Esophagus squamous epithelium (tissue), 5 donors: ENCODE results near the gene GMEB2. TPM values are rescaled to one million over a fixed set of nuclear protein-coding genes. Genes with fewer than 3 reads are reported as not detected.

Source experiments
- DNase-seq: peaks from one replicate; lab custom pipeline; 2025; lab: John Stamatoyannopoulos, UW
- H3K27ac ChIP-seq, 4 donors: fragments of 200-600 bp; sonication (generic); one replicate each; pipeline ENCODE4 v1.5.1; 2016 to 2019; ENCODE audit warnings: mild to moderate bottlenecking in 1 of 4
- H3K27me3 ChIP-seq, 4 donors: fragments of 200-600 bp; sonication (generic); 1 replicate in 3 of 4; 2 replicates in 1 of 4; pipeline versions ENCODE4 v1.5.1 to v1.6.0; 2017 to 2021; ENCODE audit warnings: antibody characterized with exemption in 1 of 4
- H3K36me3 ChIP-seq, 3 donors: fragments of 200-600 bp; sonication (generic); one replicate each; pipeline ENCODE4 v1.5.1; 2016 to 2019
- H3K4me1 ChIP-seq, 3 donors: fragments of 200-600 bp; sonication (generic); one replicate each; pipeline ENCODE4 v1.5.1; 2017 to 2019
- H3K4me3 ChIP-seq, 4 donors: fragments of 200-600 bp; sonication (generic); 1 replicate in 3 of 4; 2 replicates in 1 of 4; pipeline ENCODE4 v1.5.1; 2016 to 2019; ENCODE audit warnings: mild to moderate bottlenecking in 2 of 4, moderate library complexity in 1 of 4
- H3K9me3 ChIP-seq, 3 donors: fragments of 200-600 bp; sonication (generic); one replicate each; pipeline ENCODE4 v1.5.1; 2016 to 2019
- POLR2A ChIP-seq, 4 donors: fragments of 450-650 bp; IDR thresholded peaks; one replicate each; pipeline ENCODE4 v1.6.1; 2017; ENCODE audit warnings: antibody characterized with exemption in 4 of 4, mild to moderate bottlenecking in 4 of 4, moderate library complexity in 3 of 4
- WGBS, 2 donors: methylation state at CpG; one replicate each; pipeline ENCODE4 v1.1.5; 2018; 5-methylcytosine and 5-hydroxymethylcytosine counted together
- intact Hi-C: fragments of 100-400 bp; cut with DNase I; formaldehyde crosslinking; loops from one replicate; pipeline ENCODE4 v1.15.0; 2022
- total RNA-seq, 4 donors: library from RNA; depleted of rRNA; stranded (reverse); fragments of >200 nt; gene quantifications; one replicate each; pipeline ENCODE4 v1.1.0, GENCODE V29; 2016
- TF ChIP-seq, protein P1 (sequence below), 6 experiments: fragments of 450-650 bp in 4 of 6; fragments of 200-600 bp in 2 of 6; sonication (generic) in 2 of 6; IDR thresholded peaks; one replicate each; pipeline ENCODE4 v1.5.1; 2016 to 2019; ENCODE audit warnings: antibody characterized with exemption in 6 of 6, mild to moderate bottlenecking in 4 of 6, moderate library complexity in 4 of 6
- donor health status: DM: yes; HTN: yes; CAD: no.

The GMEB2 gene
- total RNA-seq, 4 donors from 2014 or later: 7.2 to 12.0 (median 11.0) TPM

GRCh38 chr20:63555661-63556381 is 71.1 kb downstream of the GMEB2 start:
- Histone ChIP-seq H3K27me3 (peaks cover 0 to 26% (median 0%) of the 10 kb centered on the region in 4 donors), H3K4me3 (no peak overlapping the region), H3K36me3 (peaks cover 12 to 28% (median 12%) of the 10 kb centered on the region in 3 donors), H3K27ac (no peak overlapping the region), H3K9me3 (no peaks in the 10 kb centered on the region), H3K4me1 (peaks cover 10 to 26% (median 18%) of the 10 kb centered on the region in 3 donors)
- intact Hi-C loops: no loop called here
- 88% methylated on average over 8 of the region's 45 CpGs; no CpG with 5 or more reads in 1 of the 2 donors for WGBS, 2 donors
- no peak for TF ChIP-seq POLR2A (IDR thresholded peaks at IDR 0.05)
- TF ChIP-seq, protein P1, sequence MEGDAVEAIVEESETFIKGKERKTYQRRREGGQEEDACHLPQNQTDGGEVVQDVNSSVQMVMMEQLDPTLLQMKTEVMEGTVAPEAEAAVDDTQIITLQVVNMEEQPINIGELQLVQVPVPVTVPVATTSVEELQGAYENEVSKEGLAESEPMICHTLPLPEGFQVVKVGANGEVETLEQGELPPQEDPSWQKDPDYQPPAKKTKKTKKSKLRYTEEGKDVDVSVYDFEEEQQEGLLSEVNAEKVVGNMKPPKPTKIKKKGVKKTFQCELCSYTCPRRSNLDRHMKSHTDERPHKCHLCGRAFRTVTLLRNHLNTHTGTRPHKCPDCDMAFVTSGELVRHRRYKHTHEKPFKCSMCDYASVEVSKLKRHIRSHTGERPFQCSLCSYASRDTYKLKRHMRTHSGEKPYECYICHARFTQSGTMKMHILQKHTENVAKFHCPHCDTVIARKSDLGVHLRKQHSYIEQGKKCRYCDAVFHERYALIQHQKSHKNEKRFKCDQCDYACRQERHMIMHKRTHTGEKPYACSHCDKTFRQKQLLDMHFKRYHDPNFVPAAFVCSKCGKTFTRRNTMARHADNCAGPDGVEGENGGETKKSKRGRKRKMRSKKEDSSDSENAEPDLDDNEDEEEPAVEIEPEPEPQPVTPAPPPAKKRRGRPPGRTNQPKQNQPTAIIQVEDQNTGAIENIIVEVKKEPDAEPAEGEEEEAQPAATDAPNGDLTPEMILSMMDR (IDR thresholded peaks at IDR 0.05): no peak
- no peak for DNase-seq

DNA sequence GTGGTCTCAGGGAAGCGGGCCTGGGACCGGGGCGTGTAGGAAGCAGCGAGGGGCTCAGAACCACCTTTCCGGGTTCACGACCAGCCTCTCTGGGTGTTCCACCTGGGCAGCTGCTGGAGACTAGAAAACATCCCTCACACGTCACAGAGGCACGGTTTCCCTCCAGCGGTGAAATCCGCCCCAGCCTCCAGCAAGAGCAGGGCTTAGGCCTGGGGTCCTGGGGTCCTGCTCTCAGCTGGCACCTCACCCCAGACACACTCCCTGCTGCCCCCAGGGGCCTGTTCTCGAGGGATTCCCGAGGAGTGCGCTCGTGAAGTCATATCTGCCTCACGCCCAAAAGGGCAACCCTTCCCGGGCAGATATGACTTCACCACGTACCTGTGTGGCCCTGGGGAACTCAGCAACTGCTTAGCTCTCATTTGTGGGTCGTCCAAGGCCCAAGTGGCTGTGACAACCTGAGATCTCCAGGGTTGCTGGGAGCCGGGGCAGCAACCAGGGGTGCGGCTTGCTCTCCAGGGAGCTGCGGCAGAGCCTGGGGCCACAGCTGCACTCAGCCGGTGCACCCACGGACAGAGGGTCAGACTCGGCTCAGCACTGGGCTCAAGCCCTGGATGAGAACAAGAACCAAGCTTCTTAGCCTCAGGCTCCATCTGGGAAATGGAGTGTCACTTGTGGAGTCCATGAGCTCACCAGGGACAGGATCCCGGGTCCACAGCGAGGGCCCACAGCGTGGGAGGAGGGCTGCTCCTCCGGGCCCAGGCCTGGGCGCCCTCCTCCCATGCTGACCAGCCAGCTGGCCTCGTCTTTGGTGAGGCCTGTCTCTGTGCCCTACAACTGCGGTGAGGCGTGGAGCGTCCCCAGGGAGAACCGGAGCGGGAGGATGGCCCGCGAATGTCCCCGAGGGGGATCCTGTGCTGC is 72.3 kb downstream of the GMEB2 start:
- Histone ChIP-seq H3K4me3 (peak overlapping the region in 3 of 4 donors; percentile 53 to 77 (median 60)), H3K27ac (peak overlapping the region in 2 of 4 donors; percentile 58 to 61), H3K36me3 (peaks cover 0 to 16% (median under 1%) of the 10 kb centered on the region in 3 donors), H3K27me3 (peaks cover 0 to 38% (median 0%) of the 10 kb centered on the region in 4 donors), H3K9me3 (no peaks in the 10 kb centered on the region), H3K4me1 (peaks cover 10 to 26% (median 18%) of the 10 kb centered on the region in 3 donors)
- intact Hi-C loops: no loop called here
- WGBS, 2 donors: 33 to 100% methylated on average over 1 of the region's 38 CpGs
- DNase-seq: no peak
- TF ChIP-seq, protein P1 (IDR thresholded peaks at IDR 0.05): no peak
- TF ChIP-seq POLR2A (IDR thresholded peaks at IDR 0.05): no peak

DNA sequence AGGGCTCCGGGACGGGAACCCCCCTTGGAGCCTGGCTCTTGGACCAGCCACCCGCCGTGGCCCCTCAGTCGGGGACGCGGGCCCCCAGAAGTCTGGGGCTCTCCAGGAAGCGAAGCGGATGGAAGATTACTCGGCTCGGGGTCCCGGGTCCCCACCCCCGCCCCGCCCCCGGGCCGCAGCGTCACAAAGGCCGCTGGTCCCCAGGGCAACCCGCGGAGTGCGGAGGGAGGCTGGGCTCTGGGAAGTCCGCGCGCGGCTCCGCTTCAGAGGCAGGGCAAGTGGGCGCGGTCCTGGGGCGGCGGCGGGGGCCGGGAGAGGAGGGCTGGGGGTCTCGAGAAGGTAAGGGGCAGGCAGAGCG is 73.0 kb downstream of the GMEB2 start, which contains the start of gene FNDC11:
Gene FNDC11 (plus strand): TSS at position 227 of the 358 bp plus-strand sequence. CDS start 1,505 bp downstream, outside the sequence.
- peak within 1 kb of the TSS; percentile 40 to 77 (median 56) for H3K4me3 ChIP-seq
- H3K9me3 ChIP-seq: no peaks in the 10 kb centered on the region
- H3K27me3 ChIP-seq: peaks cover 0 to 45% (median 0%) of the 10 kb centered on the region in 4 donors
- no peak for TF ChIP-seq POLR2A (IDR thresholded peaks at IDR 0.05)
- TF ChIP-seq, protein P1 (IDR thresholded peaks at IDR 0.05): no peak
- intact Hi-C loops: no loop called here
- DNase-seq: no peak
- 0% methylated on average over 1 of the region's 34 CpGs; no CpG with 5 or more reads in 1 of the 2 donors for WGBS, 2 donors
- peaks cover 0 to 11% (median 0%) of the 10 kb centered on the region in 3 donors for H3K36me3 ChIP-seq
- peaks cover 10 to 26% (median 18%) of the 10 kb centered on the region in 3 donors for H3K4me1 ChIP-seq
- peak within 1 kb of the TSS in 2 of 4 donors; percentile 58 to 61 for H3K27ac ChIP-seq

DNA sequence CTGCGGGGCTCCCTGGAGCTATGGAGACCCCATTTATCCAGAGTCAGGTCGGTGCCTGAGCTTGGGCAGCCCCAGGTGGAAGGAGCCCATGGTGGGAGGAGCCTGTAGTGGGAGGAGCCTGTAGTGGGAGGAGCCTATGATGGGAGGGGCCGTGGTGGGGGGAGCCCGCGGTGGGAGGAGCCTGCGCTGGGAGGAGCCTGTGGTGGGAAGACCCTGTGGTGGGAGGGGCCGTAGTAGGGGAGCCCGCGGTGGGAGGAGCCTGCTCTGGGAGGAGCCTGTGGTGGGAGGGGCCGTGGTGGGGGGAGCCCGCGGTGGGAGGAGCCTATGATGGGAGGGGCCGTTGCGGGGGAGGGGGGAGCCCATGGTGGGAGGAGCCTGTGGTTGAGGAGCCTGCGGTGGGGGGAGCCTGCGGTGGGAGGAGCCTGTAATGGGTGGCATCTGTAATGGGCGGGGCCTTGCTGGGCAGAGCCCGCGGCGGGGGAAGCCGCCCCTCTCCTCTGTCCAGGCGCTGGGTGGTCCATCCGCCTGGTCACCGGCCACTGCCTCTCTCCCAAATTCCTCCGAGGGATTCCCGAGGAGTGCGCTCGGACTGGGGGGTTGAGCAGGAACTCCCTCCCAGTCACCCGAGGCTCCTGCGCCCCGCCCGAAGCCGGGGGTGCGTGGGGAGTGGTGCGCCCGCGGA is 73.5 kb downstream of the GMEB2 start:
- intact Hi-C loops: no loop called here
- TF ChIP-seq, protein P1 (IDR thresholded peaks at IDR 0.05): no peak
- no peak for TF ChIP-seq POLR2A (IDR thresholded peaks at IDR 0.05)
- Histone ChIP-seq H3K4me3 (peak overlapping the region; percentile 40 to 77 (median 56)), H3K4me1 (peaks cover 10 to 26% (median 18%) of the 10 kb centered on the region in 3 donors), H3K9me3 (no peaks in the 10 kb centered on the region), H3K27me3 (peaks cover 0 to 51% (median 0%) of the 10 kb centered on the region in 4 donors), H3K36me3 (peaks cover 0 to 5% (median 0%) of the 10 kb centered on the region in 3 donors), H3K27ac (peak overlapping the region in 2 of 4 donors; percentile 58 to 61)
- DNase-seq: peak; percentile 52
- WGBS, 2 donors: 2 to 5% methylated on average over 12 to 20 of the region's 37 CpGs
